BLaER1 (cell line): Measurements from ENCODE around the gene CEP41.

Experiments
- H3K27ac ChIP-seq: shearing (Covaris generic); formaldehyde crosslinking; 2 replicates; pipeline ENCODE4 v1.8.1; 2022
- H3K27me3 ChIP-seq: shearing (Covaris generic); formaldehyde crosslinking; 2 replicates; pipeline ENCODE4 v1.8.1; 2022
- H3K36me3 ChIP-seq: shearing (Covaris generic); formaldehyde crosslinking; 2 replicates; pipeline ENCODE4 v1.8.1; 2022
- H3K4me1 ChIP-seq: shearing (Covaris generic); formaldehyde crosslinking; 2 replicates; pipeline ENCODE4 v1.8.1; 2022
- H3K4me2 ChIP-seq: shearing (Covaris generic); formaldehyde crosslinking; 2 replicates; pipeline ENCODE4 v1.8.1; 2022
- H3K4me3 ChIP-seq: shearing (Covaris generic); formaldehyde crosslinking; 2 replicates; pipeline ENCODE4 v1.8.1; 2022
- H3K9ac ChIP-seq: shearing (Covaris generic); formaldehyde crosslinking; 2 replicates; pipeline ENCODE4 v1.8.1; 2022
- H3K9me3 ChIP-seq: shearing (Covaris generic); formaldehyde crosslinking; 2 replicates; pipeline ENCODE4 v1.8.1; 2022
- H4K20me1 ChIP-seq: shearing (Covaris generic); formaldehyde crosslinking; 2 replicates; pipeline ENCODE4 v1.8.1; 2022
- Cebpa-rat ChIP-seq: shearing (Covaris generic); IDR thresholded peaks from 2 replicates; pipeline ENCODE4 v1.8.1; 2022

Gene CEP41

DNA sequence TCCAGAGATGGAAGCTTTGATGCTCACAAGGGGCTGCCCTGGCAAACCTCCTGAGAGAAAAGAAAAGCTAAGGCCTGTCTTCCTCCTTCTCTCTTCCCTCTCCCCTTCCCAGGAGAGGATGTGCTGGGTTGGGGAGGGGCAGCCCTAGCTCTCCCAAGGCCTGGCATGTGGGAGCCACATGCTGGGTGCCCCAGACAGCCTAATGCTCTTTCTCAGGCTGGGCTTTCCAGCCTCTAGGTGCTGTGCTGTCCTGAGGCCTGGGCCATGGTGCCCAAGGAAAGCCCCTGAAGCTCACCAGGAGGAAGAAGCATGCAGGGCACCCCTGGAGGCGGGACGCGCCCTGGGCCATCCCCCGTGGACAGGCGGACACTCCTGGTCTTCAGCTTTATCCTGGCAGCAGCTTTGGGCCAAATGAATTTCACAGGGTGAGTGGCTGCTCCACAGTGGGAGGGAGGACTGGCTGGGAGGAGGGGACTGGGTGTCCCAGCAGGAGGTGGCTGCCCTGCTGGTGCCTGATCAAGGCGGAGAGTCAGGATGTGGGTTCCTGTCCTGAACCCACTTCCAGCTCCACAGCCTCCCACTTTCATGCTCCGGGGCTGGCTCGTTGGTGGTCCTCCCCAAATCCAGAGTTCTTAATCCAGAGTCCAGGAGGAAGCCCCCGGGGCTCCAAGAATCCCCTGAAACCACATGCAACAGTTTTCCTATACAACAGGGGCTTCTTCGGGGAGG lies 94.5 kb downstream of the CEP41 start:
- peaks cover 18% of the 10 kb centered on the region for H3K4me1 ChIP-seq
- H3K36me3 ChIP-seq: no peaks in the 10 kb centered on the region
- H3K4me3 ChIP-seq: no peak overlapping the region
- H3K9ac ChIP-seq: no peak overlapping the region
- no peaks in the 10 kb centered on the region for H4K20me1 ChIP-seq
- no peaks in the 10 kb centered on the region for H3K27me3 ChIP-seq
- H3K4me2 ChIP-seq: no peak overlapping the region
- TF ChIP-seq Cebpa-rat: no peak
- no peaks in the 10 kb centered on the region for H3K9me3 ChIP-seq
- no peak overlapping the region for H3K27ac ChIP-seq

DNA sequence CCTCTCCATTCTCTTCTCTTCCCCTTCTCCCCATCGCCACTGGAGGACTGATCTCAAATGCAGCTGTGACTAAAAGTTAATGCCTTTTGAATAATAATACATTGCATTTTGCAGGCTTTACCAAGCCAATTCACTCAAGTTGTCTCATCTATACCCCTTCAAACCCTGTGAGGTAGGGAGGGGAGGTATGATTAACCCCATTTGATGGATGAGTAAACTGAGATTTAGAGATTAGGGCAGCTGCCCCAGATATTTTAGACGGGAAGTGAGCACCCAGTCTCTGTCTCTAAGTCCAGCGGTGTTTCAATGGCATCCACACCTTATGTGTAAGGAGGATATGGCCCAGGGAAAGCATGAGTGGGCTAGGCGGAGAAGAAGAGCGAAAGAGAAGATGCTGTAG lies 95.1 kb downstream of the CEP41 start:
- H3K9me3 ChIP-seq: no peaks in the 10 kb centered on the region
- no peak overlapping the region for H3K4me2 ChIP-seq
- H3K27ac ChIP-seq: no peak overlapping the region
- TF ChIP-seq Cebpa-rat: no peak
- H3K36me3 ChIP-seq: no peaks in the 10 kb centered on the region
- no peaks in the 10 kb centered on the region for H3K27me3 ChIP-seq
- H3K4me1 ChIP-seq: peaks cover 12% of the 10 kb centered on the region
- no peak overlapping the region for H3K4me3 ChIP-seq
- no peak overlapping the region for H3K9ac ChIP-seq
- H4K20me1 ChIP-seq: no peaks in the 10 kb centered on the region

DNA sequence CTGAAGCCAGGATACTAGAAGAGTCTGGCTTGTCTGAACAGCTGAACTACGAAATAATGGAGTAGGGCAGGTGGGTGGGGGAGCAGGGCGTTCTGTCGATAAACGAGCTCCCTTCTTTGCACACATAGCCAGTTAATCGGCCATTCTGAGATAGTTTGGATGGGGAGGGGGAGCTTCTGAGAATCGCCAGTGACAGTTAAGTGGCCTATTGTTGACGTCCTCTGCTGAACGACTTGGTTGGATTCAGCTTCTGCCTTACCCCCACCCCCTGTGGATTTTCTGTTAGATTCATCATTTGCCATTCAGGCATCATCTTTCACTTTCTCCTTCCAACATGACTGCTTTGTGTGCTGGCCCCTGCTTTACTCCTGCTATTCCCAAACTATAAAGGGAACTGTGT lies 95.7 kb downstream of the CEP41 start:
- TF ChIP-seq Cebpa-rat: no peak
- no peak overlapping the region for H3K4me3 ChIP-seq
- H3K4me1 ChIP-seq: peaks cover 6% of the 10 kb centered on the region
- H3K4me2 ChIP-seq: no peak overlapping the region
- H4K20me1 ChIP-seq: no peaks in the 10 kb centered on the region
- H3K9me3 ChIP-seq: no peaks in the 10 kb centered on the region
- no peaks in the 10 kb centered on the region for H3K27me3 ChIP-seq
- H3K36me3 ChIP-seq: no peaks in the 10 kb centered on the region
- H3K9ac ChIP-seq: no peak overlapping the region
- no peak overlapping the region for H3K27ac ChIP-seq

DNA sequence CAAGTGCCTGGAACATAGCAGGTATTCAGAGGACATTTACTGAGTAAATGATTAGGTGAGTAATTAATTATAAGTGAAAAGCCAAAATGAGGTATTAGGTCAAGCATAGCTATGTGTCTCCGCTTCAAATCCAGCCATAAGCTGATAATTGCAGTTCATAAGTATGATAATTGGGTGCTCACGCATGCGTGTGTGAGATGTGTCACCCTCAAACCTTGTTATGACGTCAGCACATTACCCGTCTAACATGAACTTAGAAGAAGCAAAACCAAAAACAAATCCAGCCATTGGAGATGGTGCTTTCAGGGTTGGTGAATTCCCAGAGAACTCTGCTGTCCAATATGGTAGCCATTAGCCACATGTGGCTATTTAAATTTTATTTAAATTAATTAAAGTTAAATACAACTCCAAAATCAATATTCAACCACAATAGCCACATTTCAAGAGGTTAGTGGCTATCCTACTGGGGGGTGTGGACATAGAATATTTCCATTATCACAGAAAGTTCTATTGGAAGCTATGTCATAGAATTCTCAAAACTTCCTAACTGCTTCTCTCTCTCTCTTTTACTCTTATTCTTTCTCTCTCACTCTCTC lies 96.4 kb downstream of the CEP41 start, which contains the start of gene CPA5:
Gene CPA5, plus strand, starts transcription at position 546 of the 596 bp plus-strand sequence. CDS start 1,670 bp downstream, outside the sequence.
- Histone ChIP-seq H3K4me3 (no peak within 1 kb of the TSS), H3K4me1 (no peaks in the 10 kb centered on the region), H3K9me3 (no peaks in the 10 kb centered on the region), H3K36me3 (no peaks in the 10 kb centered on the region), H4K20me1 (no peaks in the 10 kb centered on the region), H3K9ac (no peak within 1 kb of the TSS), H3K27ac (no peak within 1 kb of the TSS), H3K4me2 (no peak within 1 kb of the TSS), H3K27me3 (no peaks in the 10 kb centered on the region)
- TF ChIP-seq Cebpa-rat: no peak
